H9 (cell line): Measurements from ENCODE around the gene RPS13. TPM values are rescaled to one million over a fixed set of nuclear protein-coding genes. Genes with fewer than 3 reads are reported as not detected.
A peak's percentile ranks its signal among the peaks of the same experiment; 100 is the strongest.

Experiments
- DNase-seq: peaks from one replicate; pipeline ENCODE4 v3.0.0-alpha.2; 2017
- H2AFZ ChIP-seq: one replicate; pipeline ENCODE4 v1.6.1; 2013; ENCODE audit warnings: mild to moderate bottlenecking, low read length, control low read depth, moderate library complexity
- H2AK5ac ChIP-seq: 2 replicates; pipeline ENCODE4 v1.6.1; 2013; ENCODE audit warnings: low read length, control low read depth, mixed read lengths; ENCODE audit not compliant: insufficient read length
- H2BK120ac ChIP-seq: one replicate; pipeline ENCODE4 v1.6.1; 2013; ENCODE audit warnings: low read depth, mild to moderate bottlenecking, low read length, control low read depth, inconsistent platforms; ENCODE audit not compliant: poor library complexity, severe bottlenecking
- H2BK12ac ChIP-seq: 2 replicates; pipeline ENCODE4 v1.6.1; 2013; ENCODE audit warnings: low read length, control low read depth, mixed read lengths, low read depth; ENCODE audit not compliant: insufficient read length
- H2BK15ac ChIP-seq: 2 replicates; pipeline ENCODE4 v1.6.1; 2013; ENCODE audit warnings: low read depth, low read length, control low read depth
- H2BK20ac ChIP-seq: one replicate; pipeline ENCODE4 v1.6.1; 2013; ENCODE audit warnings: low read depth, mild to moderate bottlenecking, low read length, control low read depth, inconsistent platforms; ENCODE audit not compliant: poor library complexity, severe bottlenecking
- H2BK5ac ChIP-seq: 2 replicates; pipeline ENCODE4 v1.6.1; 2013; ENCODE audit warnings: low read length, control low read depth, mixed read lengths; ENCODE audit not compliant: insufficient read length
- H3K14ac ChIP-seq: 2 replicates; pipeline ENCODE4 v1.6.1; 2013; ENCODE audit warnings: low read length, control low read depth; ENCODE audit not compliant: insufficient read depth
- H3K18ac ChIP-seq: 2 replicates; pipeline ENCODE4 v1.6.1; 2013; ENCODE audit warnings: low read depth, mild to moderate bottlenecking, mixed read lengths, low read length, control low read depth; ENCODE audit not compliant: insufficient read length
- H3K23ac ChIP-seq: 2 replicates; pipeline ENCODE4 v1.6.1; 2013; ENCODE audit warnings: low read length, control low read depth, mixed read lengths, low read depth; ENCODE audit not compliant: insufficient read length
- H3K23me2 ChIP-seq: 2 replicates; pipeline ENCODE4 v1.6.1; 2013; ENCODE audit warnings: low read depth, mild to moderate bottlenecking, mixed read lengths, low read length, control low read depth; ENCODE audit not compliant: insufficient read length, poor library complexity, severe bottlenecking
- H3K27ac ChIP-seq: 2 replicates; pipeline ENCODE4 v1.5.1; 2013; ENCODE audit warnings: low read length, control low read depth, mixed read lengths, low read depth; ENCODE audit not compliant: insufficient read length
- H3K27me3 ChIP-seq: 2 replicates; pipeline ENCODE4 v1.6.1; 2013; ENCODE audit warnings: low read length, control low read depth, inconsistent platforms; ENCODE audit not compliant: insufficient read depth
- H3K4ac ChIP-seq: 2 replicates; pipeline ENCODE4 v1.6.1; 2013; ENCODE audit warnings: low read depth, mild to moderate bottlenecking, control low read depth, inconsistent platforms, low read length, moderate library complexity
- H3K4me1 ChIP-seq: 2 replicates; pipeline ENCODE4 v1.6.1; 2013; ENCODE audit warnings: low read length, control low read depth, inconsistent platforms; ENCODE audit not compliant: insufficient read depth
- H3K4me2 ChIP-seq: 2 replicates; pipeline ENCODE4 v1.6.1; 2013; ENCODE audit warnings: low read length, control low read depth, mixed read lengths; ENCODE audit not compliant: insufficient read length, insufficient read depth
- H3K56ac ChIP-seq: 2 replicates; pipeline ENCODE4 v1.6.1; 2013; ENCODE audit warnings: low read depth, mild to moderate bottlenecking, mixed read lengths, low read length, control low read depth; ENCODE audit not compliant: insufficient read length
- H3K79me1 ChIP-seq: 2 replicates; pipeline ENCODE4 v1.6.1; 2013; ENCODE audit warnings: low read depth, mild to moderate bottlenecking, moderate library complexity, low read length, control low read depth, inconsistent platforms; ENCODE audit not compliant: insufficient read depth, poor library complexity, severe bottlenecking
- H3K79me2 ChIP-seq: 2 replicates; pipeline ENCODE4 v1.6.1; 2013; ENCODE audit warnings: low read length, control low read depth, inconsistent platforms; ENCODE audit not compliant: insufficient read depth
- H3K9ac ChIP-seq: 2 replicates; pipeline ENCODE4 v1.6.1; 2013; ENCODE audit warnings: low read length, control low read depth, mixed read lengths; ENCODE audit not compliant: insufficient read length; ENCODE audit errors: extremely low read depth
- H3K9me3 ChIP-seq: one replicate; pipeline ENCODE4 v1.6.1; 2013; ENCODE audit warnings: low read depth, low read length, inconsistent platforms; ENCODE audit not compliant: control insufficient read depth
- H3T11ph ChIP-seq: one replicate; pipeline ENCODE4 v1.6.1; 2013; ENCODE audit warnings: mild to moderate bottlenecking, low read length, control low read depth, inconsistent platforms
- H4K20me1 ChIP-seq: one replicate; pipeline ENCODE4 v1.6.1; 2013; ENCODE audit not compliant: control insufficient read depth, insufficient read length, insufficient read depth
- H4K5ac ChIP-seq: 2 replicates; pipeline ENCODE4 v1.6.1; 2013; ENCODE audit warnings: low read depth, mild to moderate bottlenecking, mixed read lengths, low read length, control low read depth; ENCODE audit not compliant: insufficient read length
- H4K8ac ChIP-seq: replicated peaks from 2 replicates; pipeline ENCODE4 v1.6.1; 2013; ENCODE audit warnings: low read length, control low read depth, mixed read lengths, low read depth; ENCODE audit not compliant: insufficient read length
- H4K91ac ChIP-seq: 2 replicates; pipeline ENCODE4 v1.6.1; 2013; ENCODE audit warnings: low read depth, mild to moderate bottlenecking, moderate library complexity, mixed read lengths, low read length, control low read depth; ENCODE audit not compliant: insufficient read length
- H3K27ac Mint-ChIP-seq, 3 experiments: 2 replicates in 2 of 3; 3 replicates in 1 of 3; pipeline ENCODE4 v1.8.0; 2020 to 2021; ENCODE audit warnings: mixed read lengths in 3 of 3, mild to moderate bottlenecking in 1 of 3, moderate library complexity in 1 of 3
- H3K27me3 Mint-ChIP-seq: 2 replicates; pipeline ENCODE4 v1.8.0; 2021; ENCODE audit warnings: low read depth, mild to moderate bottlenecking, moderate library complexity, mixed read lengths
- H3K36me3 Mint-ChIP-seq, 3 experiments: 2 replicates in 2 of 3; 3 replicates in 1 of 3; pipeline ENCODE4 v1.8.0; 2020 to 2021; ENCODE audit warnings: low read depth in 3 of 3, mixed read lengths in 3 of 3; ENCODE audit not compliant: insufficient read depth in 1 of 3
- H3K4me1 Mint-ChIP-seq, 2 experiments: 2 replicates each; pipeline ENCODE4 v1.8.0; 2020; ENCODE audit warnings: mixed read lengths in 2 of 2
- H3K4me3 Mint-ChIP-seq, 2 experiments: 2 replicates in 1 of 2; 3 replicates in 1 of 2; pipeline ENCODE4 v1.8.0; 2020 to 2021; ENCODE audit warnings: mild to moderate bottlenecking in 2 of 2, mixed read lengths in 2 of 2, moderate library complexity in 1 of 2
- H3K9me3 Mint-ChIP-seq, 2 experiments: 2 replicates in 1 of 2; 3 replicates in 1 of 2; pipeline ENCODE4 v1.8.0; 2020; ENCODE audit warnings: mild to moderate bottlenecking in 2 of 2, mixed read lengths in 2 of 2, moderate library complexity in 1 of 2
- CTCF ChIP-seq: fragments of 200-600 bp; sonication (generic); conservative IDR thresholded peaks from 3 replicates; pipeline ENCODE4 v1.8.0; 2021; ENCODE audit warnings: antibody characterized with exemption, mild to moderate bottlenecking
- WGBS: extraction: QIAGEN DNeasy Blood & Tissue Kit; methylation state at CpG from one replicate; pipeline ENCODE4 v1.1.7; 2013; ENCODE audit warnings: missing lambda C conversion rate, low lambda C conversion rate, mixed read lengths; ENCODE audit not compliant: insufficient read length; ENCODE audit errors: extremely low coverage; 5-methylcytosine and 5-hydroxymethylcytosine counted together
- total RNA-seq: library from RNA; stranded (reverse); gene quantifications from 2 replicates; pipeline ENCODE4 v1.2.1, GENCODE V29; 2021

RPS13 gene
- total RNA-seq, 1 experiment from 2014 or later, result 1,469 TPM

- peak overlapping the region; percentile 92 for H3K14ac ChIP-seq
- peaks cover 5% of the 10 kb centered on the region; the same call in 1 of the 2 replicates for H3K79me2 ChIP-seq
- H3K23me2 ChIP-seq, result peaks cover 5% of the 10 kb centered on the region
- peaks cover 34 to 53% (median 51%) of the 10 kb centered on the region in 3 experiments for H3K36me3 Mint-ChIP-seq
- no peaks in the 10 kb centered on the region for H4K20me1 ChIP-seq
- no peak overlapping the region for H4K91ac ChIP-seq
- no peak for DNase-seq
- H3K56ac ChIP-seq, result no peak overlapping the region
- no peak overlapping the region for H2BK120ac ChIP-seq
- peak overlapping the region; percentile 13 for H4K5ac ChIP-seq
- no peaks in the 10 kb centered on the region for H3K27me3 ChIP-seq
- no peak overlapping the region for H4K8ac ChIP-seq
- no peak overlapping the region for H2BK12ac ChIP-seq
- H3K27ac ChIP-seq, result peak overlapping the region; percentile 45
- H3K4ac ChIP-seq, result no peak overlapping the region
- no peaks in the 10 kb centered on the region; the same call in 1 of the 2 replicates for H3K4me1 ChIP-seq
- no CpG with 5 or more reads among the region's 15 CpGs for WGBS
- H2BK15ac ChIP-seq, result no peak overlapping the region
- no peak overlapping the region for H2BK20ac ChIP-seq
- H3K18ac ChIP-seq, result peak overlapping the region; percentile 80
- H3K9me3 ChIP-seq, result no peaks in the 10 kb centered on the region
- no peak overlapping the region for H3T11ph ChIP-seq
- no peak overlapping the region for H2AK5ac ChIP-seq
- peaks cover 8 to 20% of the 10 kb centered on the region in 2 experiments; a peak in 3 of 4 replicates for H3K4me1 Mint-ChIP-seq
- no peak overlapping the region for H3K23ac ChIP-seq
- H2AFZ ChIP-seq, result no peak overlapping the region
- peaks cover 0 to 3% of the 10 kb centered on the region in 2 experiments; a peak in 1 of 5 replicates for H3K9me3 Mint-ChIP-seq
- peak overlapping the region; percentile 98 for H3K4me2 ChIP-seq
- H3K9ac ChIP-seq, result peak overlapping the region; percentile 93
- peak overlapping the region; percentile 97 to 98 (median 98) for H3K27ac Mint-ChIP-seq
- H2BK5ac ChIP-seq, result no peak overlapping the region
- no peaks in the 10 kb centered on the region for H3K79me1 ChIP-seq
- no peak for TF ChIP-seq CTCF
- peak overlapping the region; percentile 99 for H3K4me3 Mint-ChIP-seq
- no peaks in the 10 kb centered on the region; the same call in 1 of the 2 replicates for H3K27me3 Mint-ChIP-seq
These were observed 789 bp downstream of the RPS13 start for GRCh38 chr11:17076517-17077239.
